ENCODE measurements around the gene HAO2.
"Not testable (repeated sequence)": the region's sequence is repeated elsewhere in the genome, so short reads cannot be mapped to it uniquely, and the experiment has no call there.

The HAO2 gene

GRCh38 chr1:119347858-119348257, 20.7 kb upstream of the HAO2 start:
- FAIRE-seq: no peak

GRCh38 chr1:119348941-119349340, 19.6 kb upstream of the HAO2 start:
- no peak for FAIRE-seq

GRCh38 chr1:119350866-119351265, 17.7 kb upstream of the HAO2 start:
- not testable (repeated sequence) for FAIRE-seq

GRCh38 chr1:119351997-119352396, 16.6 kb upstream of the HAO2 start:
- FAIRE-seq: no peak

- FAIRE-seq: no peak
Observed at GRCh38 chr1:119353836-119354235, 14.7 kb upstream of the HAO2 start.

GRCh38 chr1:119358636-119359035, 9.9 kb upstream of the HAO2 start:
- no peak for FAIRE-seq

GRCh38 chr1:119359730-119360129, 8.9 kb upstream of the HAO2 start:
- FAIRE-seq: no peak

GRCh38 chr1:119361205-119361604, 7.4 kb upstream of the HAO2 start:
- FAIRE-seq: no peak

GRCh38 chr1:119361620-119362344, 6.8 kb upstream of the HAO2 start:
- no peak for FAIRE-seq

GRCh38 chr1:119363162-119363561, 5.4 kb upstream of the HAO2 start:
- FAIRE-seq: no peak

GRCh38 chr1:119364640-119365039, 3.9 kb upstream of the HAO2 start:
- no peak for FAIRE-seq

- no peak for FAIRE-seq
Observed at GRCh38 chr1:119366424-119366823, 2.2 kb upstream of the HAO2 start.

- no peak for FAIRE-seq
Observed at GRCh38 chr1:119367432-119368124, 1.0 kb upstream of the HAO2 start.

- FAIRE-seq: no peak
Observed at GRCh38 chr1:119370748-119371147, 2.2 kb downstream of the HAO2 start.

- no peak for FAIRE-seq
Observed at GRCh38 chr1:119371815-119372214, 3.2 kb downstream of the HAO2 start.

GRCh38 chr1:119372503-119373086, 4.0 kb downstream of the HAO2 start:
- no peak for FAIRE-seq

- no peak for FAIRE-seq
Observed at GRCh38 chr1:119373465-119373864, 4.9 kb downstream of the HAO2 start.

- FAIRE-seq: no peak
Observed at GRCh38 chr1:119374208-119374874, 5.8 kb downstream of the HAO2 start.

- FAIRE-seq: no peak
Observed at GRCh38 chr1:119375366-119375765, 6.8 kb downstream of the HAO2 start.

- FAIRE-seq: no peak
Observed at GRCh38 chr1:119376594-119376993, 8.0 kb downstream of the HAO2 start.

- not testable (repeated sequence) for FAIRE-seq
Observed at GRCh38 chr1:119377594-119377993, 9.0 kb downstream of the HAO2 start.

GRCh38 chr1:119379117-119379516, 10.5 kb downstream of the HAO2 start:
- no peak for FAIRE-seq

GRCh38 chr1:119380304-119380703, 11.7 kb downstream of the HAO2 start:
- no peak for FAIRE-seq
